Uterus (tissue), 2 donors: ENCODE measurements around the gene FGD6.

Experiments used
- POLR2A ChIP-seq, 2 donors: fragments of 450-650 bp; IDR thresholded peaks; one replicate each; pipeline ENCODE4 v1.6.1; 2016; ENCODE audit warnings: antibody characterized with exemption in 2 of 2, mild to moderate bottlenecking in 1 of 2, moderate library complexity in 1 of 2
- TF ChIP-seq, protein P1 (sequence below), 4 experiments: fragments of 200-600 bp in 2 of 4; fragments of 450-650 bp in 2 of 4; sonication (generic) in 2 of 4; IDR thresholded peaks; one replicate each; pipeline ENCODE4 v1.5.1; 2016 to 2019; ENCODE audit warnings: antibody characterized with exemption in 4 of 4, mild to moderate bottlenecking in 2 of 4, moderate library complexity in 1 of 4

DNA sequence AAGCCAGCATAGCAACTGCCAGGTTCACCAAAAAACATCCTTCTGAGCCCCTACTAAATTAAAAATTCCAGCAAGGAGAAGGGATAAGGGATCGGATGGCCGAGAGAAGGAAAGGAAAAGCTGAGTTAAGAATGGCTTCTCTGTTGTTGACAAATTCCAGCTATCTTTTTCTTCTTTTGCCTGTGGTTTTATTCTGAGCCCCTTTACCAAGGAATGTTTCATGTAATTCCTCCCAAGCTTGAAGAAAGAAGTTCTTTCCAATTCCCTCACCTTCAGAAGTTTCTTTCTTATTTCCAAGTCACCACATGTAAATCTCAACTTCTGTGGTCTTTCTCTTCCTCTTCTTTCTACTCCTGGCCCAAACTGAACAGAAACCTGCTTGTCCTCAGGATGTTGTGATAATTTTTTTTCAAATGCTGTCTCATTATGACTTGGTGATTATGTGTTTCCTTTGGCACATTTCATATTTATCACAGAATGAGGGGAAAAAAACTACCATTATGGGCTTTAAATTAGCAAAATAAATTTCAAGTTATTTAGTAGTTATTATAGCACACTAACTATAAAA is 40.0 kb downstream of the FGD6 start:
- TF ChIP-seq, protein P1, sequence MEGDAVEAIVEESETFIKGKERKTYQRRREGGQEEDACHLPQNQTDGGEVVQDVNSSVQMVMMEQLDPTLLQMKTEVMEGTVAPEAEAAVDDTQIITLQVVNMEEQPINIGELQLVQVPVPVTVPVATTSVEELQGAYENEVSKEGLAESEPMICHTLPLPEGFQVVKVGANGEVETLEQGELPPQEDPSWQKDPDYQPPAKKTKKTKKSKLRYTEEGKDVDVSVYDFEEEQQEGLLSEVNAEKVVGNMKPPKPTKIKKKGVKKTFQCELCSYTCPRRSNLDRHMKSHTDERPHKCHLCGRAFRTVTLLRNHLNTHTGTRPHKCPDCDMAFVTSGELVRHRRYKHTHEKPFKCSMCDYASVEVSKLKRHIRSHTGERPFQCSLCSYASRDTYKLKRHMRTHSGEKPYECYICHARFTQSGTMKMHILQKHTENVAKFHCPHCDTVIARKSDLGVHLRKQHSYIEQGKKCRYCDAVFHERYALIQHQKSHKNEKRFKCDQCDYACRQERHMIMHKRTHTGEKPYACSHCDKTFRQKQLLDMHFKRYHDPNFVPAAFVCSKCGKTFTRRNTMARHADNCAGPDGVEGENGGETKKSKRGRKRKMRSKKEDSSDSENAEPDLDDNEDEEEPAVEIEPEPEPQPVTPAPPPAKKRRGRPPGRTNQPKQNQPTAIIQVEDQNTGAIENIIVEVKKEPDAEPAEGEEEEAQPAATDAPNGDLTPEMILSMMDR (IDR thresholded peaks at IDR 0.05), result no peak
- TF ChIP-seq POLR2A (IDR thresholded peaks at IDR 0.05), result no peak
